Measurements from ENCODE around the gene SEMA4C. TPM values are rescaled to one million over a fixed set of nuclear protein-coding genes. Genes with fewer than 3 reads are reported as not detected.

SEMA4C gene
- total and polyA plus RNA-seq, 8 donors: 25.9 to 60.2 (median 43.9) TPM

DNA sequence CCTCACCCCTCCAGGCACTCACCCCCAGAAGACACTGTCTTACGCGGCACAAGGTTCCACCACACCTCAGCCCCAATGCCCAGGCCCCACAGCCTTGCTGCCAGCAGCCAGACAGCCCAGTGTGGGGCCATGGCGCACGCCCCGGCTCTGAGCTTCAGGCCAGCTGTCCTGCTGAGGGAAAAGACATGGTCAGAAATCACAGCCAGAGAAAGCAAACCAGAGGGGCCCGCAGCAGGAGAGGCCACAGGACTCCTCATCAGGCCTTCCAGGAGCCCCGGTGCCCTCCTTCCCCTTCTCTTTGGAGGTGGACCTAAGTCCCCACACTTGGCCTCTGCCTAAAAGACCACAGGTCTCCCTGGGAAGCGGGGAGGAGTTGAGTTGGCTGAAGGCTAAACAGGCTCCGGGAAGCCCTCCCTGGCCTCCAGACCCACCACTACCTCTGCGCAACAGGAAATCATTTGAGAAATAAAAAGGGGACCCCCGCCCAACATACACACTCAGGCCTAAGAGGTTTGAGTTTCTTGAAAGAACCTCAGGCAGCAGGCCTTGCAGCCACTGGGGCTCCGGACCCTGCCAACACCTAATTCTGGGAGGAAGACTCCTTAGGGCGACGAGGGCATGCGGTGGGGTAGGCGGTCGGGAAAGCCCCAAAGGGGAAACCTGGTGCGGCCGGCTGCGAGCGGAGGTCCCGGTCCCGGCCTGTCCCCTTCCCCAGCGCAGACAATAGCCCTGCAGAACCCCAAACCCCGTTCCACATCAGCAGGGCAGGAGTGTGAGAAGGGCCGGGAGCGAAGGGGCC is 1.9 kb downstream of the SEMA4C start:
- peak overlapping the region; percentile 89 to 95 for H3K27ac ChIP-seq
- no peak for ATAC-seq
- intact Hi-C loops (cut with DNase I): no loop called here
- H3K9me3 ChIP-seq: no peaks in the 10 kb centered on the region
- TF ChIP-seq, protein P1, sequence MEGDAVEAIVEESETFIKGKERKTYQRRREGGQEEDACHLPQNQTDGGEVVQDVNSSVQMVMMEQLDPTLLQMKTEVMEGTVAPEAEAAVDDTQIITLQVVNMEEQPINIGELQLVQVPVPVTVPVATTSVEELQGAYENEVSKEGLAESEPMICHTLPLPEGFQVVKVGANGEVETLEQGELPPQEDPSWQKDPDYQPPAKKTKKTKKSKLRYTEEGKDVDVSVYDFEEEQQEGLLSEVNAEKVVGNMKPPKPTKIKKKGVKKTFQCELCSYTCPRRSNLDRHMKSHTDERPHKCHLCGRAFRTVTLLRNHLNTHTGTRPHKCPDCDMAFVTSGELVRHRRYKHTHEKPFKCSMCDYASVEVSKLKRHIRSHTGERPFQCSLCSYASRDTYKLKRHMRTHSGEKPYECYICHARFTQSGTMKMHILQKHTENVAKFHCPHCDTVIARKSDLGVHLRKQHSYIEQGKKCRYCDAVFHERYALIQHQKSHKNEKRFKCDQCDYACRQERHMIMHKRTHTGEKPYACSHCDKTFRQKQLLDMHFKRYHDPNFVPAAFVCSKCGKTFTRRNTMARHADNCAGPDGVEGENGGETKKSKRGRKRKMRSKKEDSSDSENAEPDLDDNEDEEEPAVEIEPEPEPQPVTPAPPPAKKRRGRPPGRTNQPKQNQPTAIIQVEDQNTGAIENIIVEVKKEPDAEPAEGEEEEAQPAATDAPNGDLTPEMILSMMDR (IDR thresholded peaks at IDR 0.05): no peak
- no peak for DNase-seq
- H3K36me3 ChIP-seq: peaks cover 0 to 29% of the 10 kb centered on the region in 2 donors
- peak overlapping the region; percentile 88 to 96 for H3K4me3 ChIP-seq
- peaks cover 19 to 68% of the 10 kb centered on the region in 2 donors for H3K4me1 ChIP-seq
- H3K27me3 ChIP-seq: peaks cover 0 to 69% of the 10 kb centered on the region in 2 donors

DNA sequence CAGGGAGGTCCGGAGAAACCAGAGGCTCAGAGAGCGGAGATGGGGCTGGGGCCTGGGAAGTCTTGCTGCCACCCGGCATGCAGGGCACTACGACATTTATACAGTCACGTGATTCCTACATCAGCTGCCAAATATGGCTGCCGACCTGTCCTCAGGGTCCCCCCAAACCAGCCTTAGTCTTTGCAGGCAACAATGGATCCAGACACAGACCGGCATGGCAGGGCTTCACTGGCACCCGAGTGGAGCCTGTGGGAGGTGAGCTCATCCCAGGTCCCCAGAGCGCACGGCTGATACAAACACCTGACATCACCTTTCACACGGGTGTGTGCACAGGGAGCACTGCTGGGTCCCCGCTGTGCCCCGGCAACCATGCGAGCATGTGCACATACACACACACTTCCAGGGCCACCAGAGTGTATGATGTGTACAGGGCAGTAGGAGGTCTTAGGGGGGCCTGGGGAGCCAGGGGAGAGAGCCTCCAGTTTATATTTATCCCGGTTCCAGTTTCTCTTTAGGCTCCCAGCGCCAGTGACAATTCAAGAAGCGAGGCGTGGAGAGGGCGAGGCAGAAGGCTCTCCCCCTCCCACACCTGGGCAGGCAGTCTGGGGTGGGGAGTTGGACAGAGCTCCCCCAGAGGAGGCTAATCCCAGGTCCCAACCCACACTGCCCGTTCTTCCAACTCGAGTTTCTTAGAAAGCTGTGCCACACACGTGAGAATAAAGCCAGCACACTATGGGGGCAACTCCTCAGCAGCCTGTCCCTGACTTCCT is 2.7 kb downstream of the SEMA4C start:
- Histone ChIP-seq H3K9me3 (no peaks in the 10 kb centered on the region), H3K4me3 (peak overlapping the region; percentile 88 to 96), H3K36me3 (peaks cover 0 to 34% of the 10 kb centered on the region in 2 donors), H3K27me3 (peaks cover 0 to 61% of the 10 kb centered on the region in 2 donors), H3K4me1 (peaks cover 19 to 69% of the 10 kb centered on the region in 2 donors), H3K27ac (peak overlapping the region; percentile 89 to 95)
- ATAC-seq (no peak), DNase-seq (no peak)
- intact Hi-C loops (cut with DNase I): no loop called here
- TF ChIP-seq, protein P1 (IDR thresholded peaks at IDR 0.05): no peak

DNA sequence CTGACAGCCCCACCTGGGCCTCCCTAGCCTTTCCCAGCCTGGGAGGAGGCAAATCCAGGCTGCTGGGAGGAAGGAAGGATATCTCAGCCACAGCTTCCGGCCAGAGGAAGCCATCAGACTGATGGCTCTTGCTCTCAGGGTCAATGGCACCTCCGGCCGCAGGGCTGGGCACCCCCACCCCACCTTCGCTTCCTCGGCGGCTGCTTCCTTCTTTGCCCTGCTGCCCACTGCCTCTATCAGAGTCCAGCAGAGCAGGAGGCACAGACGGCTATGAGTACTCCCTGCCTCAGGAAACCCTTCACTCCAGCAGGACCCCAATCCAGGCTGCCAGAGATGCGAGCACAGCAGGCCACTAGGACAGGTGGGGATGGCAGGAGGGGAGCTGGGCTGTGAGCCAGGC is 3.3 kb downstream of the SEMA4C start:
- intact Hi-C loops (cut with DNase I): no loop called here
- H3K4me1 ChIP-seq: peaks cover 19 to 75% of the 10 kb centered on the region in 2 donors
- peak overlapping the region in 1 of 2 donors; percentile 88 for H3K4me3 ChIP-seq

DNA sequence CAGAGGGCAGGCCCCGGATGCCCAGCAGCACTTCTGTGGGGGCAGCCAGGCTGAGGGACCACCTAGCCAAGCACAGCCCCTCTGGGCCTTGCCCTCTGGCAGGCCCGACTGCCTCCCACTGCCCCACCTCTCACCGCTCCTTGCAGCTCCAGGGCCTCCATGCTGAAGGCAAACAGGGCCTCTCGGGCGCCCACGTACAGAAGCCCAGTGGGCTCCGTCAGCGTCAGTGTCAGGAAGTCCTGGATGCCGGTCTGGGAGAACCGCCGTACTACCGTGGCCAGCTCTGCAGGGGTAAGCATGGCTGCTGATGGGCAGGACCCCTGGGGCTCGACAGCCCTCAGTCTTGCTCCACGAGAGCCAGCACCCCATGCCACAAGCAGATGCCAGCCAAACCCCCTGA is 3.7 kb downstream of the SEMA4C start:
- DNase-seq (no peak), ATAC-seq (no peak)
- H3K36me3 ChIP-seq: peaks cover 0 to 44% of the 10 kb centered on the region in 2 donors
- no peaks in the 10 kb centered on the region for H3K9me3 ChIP-seq
- peak overlapping the region in 1 of 2 donors; percentile 89 for H3K27ac ChIP-seq
- H3K4me1 ChIP-seq: peaks cover 19 to 75% of the 10 kb centered on the region in 2 donors
- peak overlapping the region in 1 of 2 donors; percentile 88 for H3K4me3 ChIP-seq
- TF ChIP-seq, protein P1 (IDR thresholded peaks at IDR 0.05): no peak
- intact Hi-C loops (cut with DNase I): no loop called here
- H3K27me3 ChIP-seq: peaks cover 0 to 51% of the 10 kb centered on the region in 2 donors

More for the DNA sequence above, 3.3 kb downstream of the SEMA4C start:
- H3K27ac ChIP-seq: peak overlapping the region in 1 of 2 donors; percentile 89
- no peaks in the 10 kb centered on the region for H3K9me3 ChIP-seq
- H3K36me3 ChIP-seq: peaks cover 0 to 40% of the 10 kb centered on the region in 2 donors
- no peak for DNase-seq
- H3K27me3 ChIP-seq: peaks cover 0 to 55% of the 10 kb centered on the region in 2 donors
- TF ChIP-seq, protein P1 (IDR thresholded peaks at IDR 0.05): no peak
- no peak for ATAC-seq

DNA sequence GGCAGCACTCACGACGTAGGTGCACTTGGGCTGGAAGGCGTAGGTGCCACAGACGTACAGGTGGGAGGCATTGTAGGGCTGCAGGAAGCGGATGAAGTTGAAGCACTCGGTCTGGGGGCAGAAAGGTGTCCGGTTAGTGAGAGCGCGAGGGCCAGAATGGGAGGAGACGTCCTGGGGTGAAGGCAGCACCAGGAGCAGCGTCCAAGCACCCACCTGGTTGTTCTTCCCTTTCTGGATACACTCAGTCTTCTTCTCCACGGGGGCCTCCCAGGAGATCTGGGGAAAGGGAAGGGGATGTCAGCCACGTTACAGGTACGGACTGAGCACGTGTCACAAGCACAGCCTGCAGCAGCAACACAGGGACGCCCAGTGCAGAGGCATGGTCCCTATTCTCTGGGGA is 4.2 kb downstream of the SEMA4C start:
- H3K36me3 ChIP-seq: peaks cover 0 to 49% of the 10 kb centered on the region in 2 donors
- no peak overlapping the region for H3K27ac ChIP-seq
- intact Hi-C loops (cut with DNase I): no loop called here

More for the DNA sequence above, 4.2 kb downstream of the SEMA4C start:
- H3K27me3 ChIP-seq: peaks cover 0 to 46% of the 10 kb centered on the region in 2 donors
- H3K4me3 ChIP-seq: no peak overlapping the region
- DNase-seq (peak in 1 of 4 donors; percentile 40), ATAC-seq (no peak)
- TF ChIP-seq, protein P1 (IDR thresholded peaks at IDR 0.05): no peak
- H3K9me3 ChIP-seq: no peaks in the 10 kb centered on the region
- peaks cover 14 to 74% of the 10 kb centered on the region in 2 donors for H3K4me1 ChIP-seq
